Osteocyte (in vitro differentiated cells): ENCODE results near the gene VPS13D. TPM values are rescaled to one million over a fixed set of nuclear protein-coding genes. Genes with fewer than 3 reads are reported as not detected.

ENCODE experiments used
- DNase-seq: peaks from one replicate; pipeline ENCODE4 v3.0.0; 2021; ENCODE audit warnings: mixed read lengths; ENCODE audit not compliant: unreplicated experiment; ENCODE audit errors: extremely low spot score
- H3K27ac Mint-ChIP-seq: one replicate; pipeline ENCODE4 v1.8.0; 2021; ENCODE audit warnings: mild to moderate bottlenecking, mixed read lengths; ENCODE audit not compliant: unreplicated experiment
- H3K27me3 Mint-ChIP-seq: one replicate; pipeline ENCODE4 v1.8.0; 2021; ENCODE audit warnings: mixed read lengths; ENCODE audit not compliant: unreplicated experiment
- H3K36me3 Mint-ChIP-seq: one replicate; pipeline ENCODE4 v1.8.0; 2021; ENCODE audit warnings: mixed read lengths; ENCODE audit not compliant: unreplicated experiment
- H3K4me1 Mint-ChIP-seq: one replicate; pipeline ENCODE4 v1.8.0; 2021; ENCODE audit warnings: mixed read lengths; ENCODE audit not compliant: unreplicated experiment
- H3K4me3 Mint-ChIP-seq: one replicate; pipeline ENCODE4 v1.8.0; 2021; ENCODE audit warnings: mild to moderate bottlenecking, moderate library complexity, mixed read lengths; ENCODE audit not compliant: unreplicated experiment
- H3K9me3 Mint-ChIP-seq: one replicate; pipeline ENCODE4 v1.8.0; 2021; ENCODE audit warnings: mixed read lengths; ENCODE audit not compliant: unreplicated experiment
- CTCF ChIP-seq: fragments of 200-600 bp; sonication (generic); IDR thresholded peaks from 2 replicates; pipeline ENCODE4 v1.5.0; 2021; ENCODE audit warnings: antibody characterized with exemption, mild to moderate bottlenecking, moderate library complexity
- total RNA-seq: library from RNA; stranded (reverse); gene quantifications from 2 replicates; pipeline ENCODE4 v1.2.1, GENCODE V29; 2021

VPS13D gene
- total RNA-seq, 1 donor from 2014 or later, result 41.1 TPM

GRCh38 chr1:12404918-12405317 lies 175.1 kb downstream of the VPS13D start:
- H3K4me1 Mint-ChIP-seq, result peaks cover 30% of the 10 kb centered on the region
- peaks cover 49% of the 10 kb centered on the region for H3K36me3 Mint-ChIP-seq
- no peak for TF ChIP-seq CTCF
- peaks cover 4% of the 10 kb centered on the region for H3K9me3 Mint-ChIP-seq
- DNase-seq, result no peak
- H3K4me3 Mint-ChIP-seq, result no peak overlapping the region
- H3K27me3 Mint-ChIP-seq, result no peaks in the 10 kb centered on the region
- H3K27ac Mint-ChIP-seq, result no peak overlapping the region

GRCh38 chr1:12405325-12406210 lies 175.7 kb downstream of the VPS13D start:
- Mint-ChIP-seq H3K27ac (peak overlapping the region; percentile 32), H3K9me3 (peaks cover 8% of the 10 kb centered on the region), H3K4me3 (no peak overlapping the region), H3K4me1 (peaks cover 30% of the 10 kb centered on the region), H3K36me3 (peaks cover 49% of the 10 kb centered on the region), H3K27me3 (no peaks in the 10 kb centered on the region)
- peak; percentile 17 for TF ChIP-seq CTCF
- no peak for DNase-seq

GRCh38 chr1:12406211-12407021 lies 176.6 kb downstream of the VPS13D start:
- Mint-ChIP-seq H3K27me3 (no peaks in the 10 kb centered on the region), H3K4me3 (no peak overlapping the region), H3K27ac (no peak overlapping the region), H3K9me3 (peaks cover 8% of the 10 kb centered on the region), H3K36me3 (peaks cover 53% of the 10 kb centered on the region), H3K4me1 (peaks cover 30% of the 10 kb centered on the region)
- no peak for DNase-seq
- no peak for TF ChIP-seq CTCF

- DNase-seq, result no peak
- no peaks in the 10 kb centered on the region for H3K27me3 Mint-ChIP-seq
- H3K4me3 Mint-ChIP-seq, result no peak overlapping the region
- H3K9me3 Mint-ChIP-seq, result peaks cover 8% of the 10 kb centered on the region
- TF ChIP-seq CTCF, result peak; percentile 59
- peaks cover 60% of the 10 kb centered on the region for H3K36me3 Mint-ChIP-seq
- H3K4me1 Mint-ChIP-seq, result peaks cover 30% of the 10 kb centered on the region
- peak overlapping the region; percentile 16 for H3K27ac Mint-ChIP-seq
These were observed 177.5 kb downstream of the VPS13D start for GRCh38 chr1:12407050-12407961.
